ENCODE results near the gene HOOK2.

Gene HOOK2

DNA sequence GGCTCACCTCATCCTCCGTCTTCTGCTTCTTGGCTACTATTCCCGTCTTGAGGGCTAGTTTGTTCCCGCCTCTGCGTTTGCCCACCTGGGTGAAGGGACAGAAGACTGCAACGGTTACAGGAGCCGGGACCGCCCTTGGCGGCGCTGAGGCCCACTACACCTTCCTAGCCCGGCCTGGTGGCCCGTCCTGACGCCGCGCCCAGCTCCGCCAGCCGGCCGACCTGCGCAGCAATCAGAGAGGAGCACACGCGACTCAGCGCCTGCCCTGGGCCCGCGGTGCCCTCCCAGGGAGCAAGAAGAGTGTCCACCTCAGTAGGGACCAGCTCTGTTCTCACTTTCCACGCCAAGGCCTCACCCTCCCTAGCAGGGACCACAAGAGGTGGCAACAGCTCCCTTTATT lies 44.0 kb downstream of the HOOK2 start:
- TF ChIP-seq CTCF (IDR thresholded peaks at IDR 0.05; ENCODE audit: low read depth, low read length, poor library complexity, severe bottlenecking): no peak
- no peak for TF ChIP-seq EZH2phosphoT487 (IDR thresholded peaks at IDR 0.05; ENCODE audit: borderline replicate concordance, low read length)
- H3K4me1 ChIP-seq (ENCODE audit: control insufficient read depth, low read length): peaks cover 72% of the 10 kb centered on the region
- no peak overlapping the region for H3K4me3 ChIP-seq (ENCODE audit: low read length)
- no peaks in the 10 kb centered on the region for H3K9me2 ChIP-seq (replicated peaks; ENCODE audit: control insufficient read depth, low read length)
- no peak overlapping the region for H3K4me2 ChIP-seq (ENCODE audit: low read length)
- H3K27ac ChIP-seq (ENCODE audit: low read depth, low read length): no peak overlapping the region
- peaks cover 21% of the 10 kb centered on the region for H4K20me1 ChIP-seq (ENCODE audit: control insufficient read depth, insufficient read depth, low read depth, low read length)
- H3K9me3 ChIP-seq (ENCODE audit: control insufficient read depth, insufficient read depth, low read length): no peaks in the 10 kb centered on the region
- peaks cover 25% of the 10 kb centered on the region for H3F3A ChIP-seq (ENCODE audit: control insufficient read depth, insufficient read depth)
- H3K27me3 ChIP-seq (ENCODE audit: control insufficient read depth, low read length): no peaks in the 10 kb centered on the region
- H3K79me2 ChIP-seq (ENCODE audit: control insufficient read depth, low read length): peaks cover 70% of the 10 kb centered on the region
- H3K36me3 ChIP-seq (ENCODE audit: control insufficient read depth, low read length): peaks cover 73% of the 10 kb centered on the region

- Histone ChIP-seq H3K4me3 (ENCODE audit: low read length) (no peak overlapping the region), H3F3A (ENCODE audit: control insufficient read depth, insufficient read depth) (peaks cover 21% of the 10 kb centered on the region), H3K36me3 (ENCODE audit: control insufficient read depth, low read length) (peaks cover 73% of the 10 kb centered on the region), H3K9me3 (ENCODE audit: control insufficient read depth, insufficient read depth, low read length) (no peaks in the 10 kb centered on the region), H3K4me1 (ENCODE audit: control insufficient read depth, low read length) (peaks cover 78% of the 10 kb centered on the region), H3K27ac (ENCODE audit: low read depth, low read length) (0 out of 2 replicates have a peak overlapping the region, but pooled peaks have one; percentile 17), H4K20me1 (ENCODE audit: control insufficient read depth, insufficient read depth, low read depth, low read length) (peaks cover 21% of the 10 kb centered on the region), H3K9me2 (replicated peaks; ENCODE audit: control insufficient read depth, low read length) (no peaks in the 10 kb centered on the region), H3K4me2 (ENCODE audit: low read length) (peak overlapping the region; percentile 32), H3K27me3 (ENCODE audit: control insufficient read depth, low read length) (no peaks in the 10 kb centered on the region), H3K79me2 (ENCODE audit: control insufficient read depth, low read length) (peaks cover 71% of the 10 kb centered on the region)
- TF ChIP-seq CTCF (IDR thresholded peaks at IDR 0.05; ENCODE audit: low read depth, low read length, poor library complexity, severe bottlenecking): no peak
- TF ChIP-seq EZH2phosphoT487 (IDR thresholded peaks at IDR 0.05; ENCODE audit: borderline replicate concordance, low read length): no peak
These were observed 45.3 kb downstream of the HOOK2 start for GRCh38 chr19:12730064-12730463.

- H3K79me2 ChIP-seq (ENCODE audit: control insufficient read depth, low read length): peaks cover 70% of the 10 kb centered on the region
- H3K9me2 ChIP-seq (replicated peaks; ENCODE audit: control insufficient read depth, low read length): no peaks in the 10 kb centered on the region
- H3F3A ChIP-seq (ENCODE audit: control insufficient read depth, insufficient read depth): peaks cover 24% of the 10 kb centered on the region
- TF ChIP-seq EZH2phosphoT487 (IDR thresholded peaks at IDR 0.05; ENCODE audit: borderline replicate concordance, low read length): no peak
- no peak for TF ChIP-seq CTCF (IDR thresholded peaks at IDR 0.05; ENCODE audit: low read depth, low read length, poor library complexity, severe bottlenecking)
- H3K4me3 ChIP-seq (ENCODE audit: low read length): no peak overlapping the region
- no peaks in the 10 kb centered on the region for H3K9me3 ChIP-seq (ENCODE audit: control insufficient read depth, insufficient read depth, low read length)
- peaks cover 66% of the 10 kb centered on the region for H3K36me3 ChIP-seq (ENCODE audit: control insufficient read depth, low read length)
- H4K20me1 ChIP-seq (ENCODE audit: control insufficient read depth, insufficient read depth, low read depth, low read length): peaks cover 12% of the 10 kb centered on the region
- peak overlapping the region; percentile 79 for H3K27ac ChIP-seq (ENCODE audit: low read depth, low read length)
- no peaks in the 10 kb centered on the region for H3K27me3 ChIP-seq (ENCODE audit: control insufficient read depth, low read length)
- H3K4me2 ChIP-seq (ENCODE audit: low read length): peak overlapping the region; percentile 43; the same call in 1 of the 2 replicates
- peaks cover 78% of the 10 kb centered on the region for H3K4me1 ChIP-seq (ENCODE audit: control insufficient read depth, low read length)
These were observed 47.5 kb downstream of the HOOK2 start for GRCh38 chr19:12727745-12728433.
